ENCODE data around the gene CACNG4.

GRCh38 chr17:66994930-66995535 is 30.5 kb downstream of the CACNG4 start:
- TF ChIP-seq, protein P1, sequence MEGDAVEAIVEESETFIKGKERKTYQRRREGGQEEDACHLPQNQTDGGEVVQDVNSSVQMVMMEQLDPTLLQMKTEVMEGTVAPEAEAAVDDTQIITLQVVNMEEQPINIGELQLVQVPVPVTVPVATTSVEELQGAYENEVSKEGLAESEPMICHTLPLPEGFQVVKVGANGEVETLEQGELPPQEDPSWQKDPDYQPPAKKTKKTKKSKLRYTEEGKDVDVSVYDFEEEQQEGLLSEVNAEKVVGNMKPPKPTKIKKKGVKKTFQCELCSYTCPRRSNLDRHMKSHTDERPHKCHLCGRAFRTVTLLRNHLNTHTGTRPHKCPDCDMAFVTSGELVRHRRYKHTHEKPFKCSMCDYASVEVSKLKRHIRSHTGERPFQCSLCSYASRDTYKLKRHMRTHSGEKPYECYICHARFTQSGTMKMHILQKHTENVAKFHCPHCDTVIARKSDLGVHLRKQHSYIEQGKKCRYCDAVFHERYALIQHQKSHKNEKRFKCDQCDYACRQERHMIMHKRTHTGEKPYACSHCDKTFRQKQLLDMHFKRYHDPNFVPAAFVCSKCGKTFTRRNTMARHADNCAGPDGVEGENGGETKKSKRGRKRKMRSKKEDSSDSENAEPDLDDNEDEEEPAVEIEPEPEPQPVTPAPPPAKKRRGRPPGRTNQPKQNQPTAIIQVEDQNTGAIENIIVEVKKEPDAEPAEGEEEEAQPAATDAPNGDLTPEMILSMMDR (IDR thresholded peaks at IDR 0.05) = no peak
- TF ChIP-seq POLR2AphosphoS5 (IDR thresholded peaks at IDR 0.05) = no peak

All from upper lobe of left lung (tissue), 4 donors.